HK-2 (cell line): ENCODE measurements around the gene NR4A3.

ENCODE experiments used
- DNase-seq: peaks from one replicate; pipeline ENCODE4 v3.0.0-alpha.2; 2018; ENCODE audit not compliant: unreplicated experiment

The NR4A3 gene

DNA sequence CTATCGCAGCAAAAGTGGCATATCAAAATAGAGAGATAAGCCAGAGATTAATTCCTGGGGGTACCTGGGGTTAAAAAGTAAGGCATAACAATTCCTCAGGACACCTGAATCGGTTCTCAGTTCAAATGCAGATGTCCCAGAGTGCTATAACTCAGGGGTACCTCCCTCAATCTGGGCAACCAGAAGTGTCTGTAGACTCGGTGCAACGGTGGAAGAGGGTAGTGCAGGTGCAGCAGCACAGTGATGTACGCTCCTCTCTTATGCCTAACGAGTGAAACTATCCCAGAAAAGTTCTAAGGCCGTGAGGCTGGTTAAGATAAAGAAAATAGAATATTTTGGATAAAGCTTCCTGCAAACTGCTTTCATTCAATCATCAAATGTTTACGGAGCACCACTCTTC lies 7.9 kb upstream of the NR4A3 start:
- no peak for DNase-seq

DNA sequence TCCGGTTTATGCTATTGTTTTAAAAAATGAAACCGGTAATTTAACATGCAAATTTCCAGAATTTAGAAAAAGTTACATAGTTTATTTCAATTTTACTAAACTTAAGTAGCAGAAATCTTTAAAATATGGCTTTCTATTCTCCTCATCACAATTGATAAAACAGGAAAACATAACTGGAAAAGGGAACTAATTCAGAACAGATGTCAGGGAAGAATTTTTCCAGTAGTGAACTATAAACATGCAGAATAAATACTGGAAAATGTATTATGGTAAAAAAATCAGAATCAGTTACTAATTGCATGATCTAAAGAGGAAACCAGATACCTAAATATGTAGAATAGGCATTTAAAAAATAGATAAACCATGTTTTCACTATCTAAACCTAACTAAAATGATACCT lies 7.3 kb upstream of the NR4A3 start:
- no peak for DNase-seq

DNA sequence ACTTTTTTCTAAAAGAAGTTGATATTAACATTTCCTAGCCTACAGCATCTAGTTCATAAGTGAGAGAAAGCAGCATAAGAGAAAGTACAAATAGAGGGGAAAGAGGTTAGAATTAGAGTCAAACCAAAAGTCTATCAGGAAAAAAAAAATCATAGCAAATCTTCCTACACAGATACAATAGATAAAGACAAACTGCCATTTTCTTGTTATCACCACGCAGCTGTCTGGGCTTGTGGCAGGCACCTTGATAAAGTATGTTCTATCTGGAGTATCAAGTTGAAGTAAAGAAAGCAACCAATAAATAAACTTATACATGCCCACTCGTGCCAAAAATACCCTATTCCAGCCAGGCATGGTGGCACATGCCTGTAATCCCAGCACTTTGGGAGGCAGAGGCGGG lies 5.3 kb upstream of the NR4A3 start:
- DNase-seq, result no peak

DNA sequence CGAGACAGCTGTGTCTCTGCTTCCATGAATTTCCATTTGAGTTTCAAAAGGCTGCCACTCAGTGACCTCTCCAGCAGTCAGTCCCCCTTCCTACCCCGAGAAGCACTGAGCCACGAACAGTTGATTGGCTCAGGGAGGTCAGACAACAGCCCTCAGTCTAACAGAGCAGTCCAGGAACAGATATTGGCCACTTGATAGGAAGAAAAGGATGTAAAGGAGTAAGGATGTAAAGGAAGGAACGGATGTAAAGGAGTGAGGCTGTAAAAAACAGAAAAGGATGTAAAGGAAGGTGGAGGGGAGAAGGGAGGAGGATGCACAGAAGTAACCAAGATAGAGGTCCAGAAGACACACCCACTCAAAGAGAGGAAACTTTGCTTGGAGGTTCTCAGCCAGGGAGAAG lies 3.2 kb upstream of the NR4A3 start:
- no peak for DNase-seq

DNA sequence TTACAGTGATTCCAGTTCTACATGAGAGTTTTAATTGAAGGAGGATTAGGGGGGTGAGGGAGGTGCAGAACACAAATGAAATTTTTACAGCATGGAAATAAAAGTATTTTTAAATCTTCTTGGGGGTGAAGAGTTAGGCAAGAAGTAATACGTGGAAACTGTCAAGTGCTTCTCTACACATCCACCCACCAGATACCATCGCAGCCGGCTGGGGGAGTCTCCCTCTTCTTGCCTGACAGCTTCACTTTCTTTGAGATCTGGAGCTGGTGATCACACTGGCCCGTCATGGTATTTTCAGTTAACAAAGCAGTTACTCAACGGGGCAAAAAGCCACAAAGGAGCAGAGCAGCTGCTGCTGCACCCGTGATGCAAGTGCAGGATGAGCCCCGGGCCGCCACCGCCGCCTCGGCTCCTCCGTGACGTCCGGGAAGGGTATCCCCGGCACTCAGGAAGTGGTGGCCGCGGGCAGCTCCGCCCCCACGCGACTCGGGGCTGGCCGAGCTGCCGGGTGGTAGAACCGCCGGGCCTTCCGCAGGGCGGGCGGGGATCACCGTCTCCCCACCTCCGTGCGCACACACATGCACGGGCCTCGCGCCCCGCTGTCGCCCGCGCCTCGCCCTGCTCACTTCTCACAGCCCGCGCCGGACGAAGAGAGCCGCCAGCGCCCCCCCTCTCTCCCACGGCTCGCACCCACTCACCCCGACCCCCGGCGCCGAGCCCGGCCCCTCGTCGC lies 2.4 kb upstream of the NR4A3 start:
- DNase-seq, result peak; percentile 85

DNA sequence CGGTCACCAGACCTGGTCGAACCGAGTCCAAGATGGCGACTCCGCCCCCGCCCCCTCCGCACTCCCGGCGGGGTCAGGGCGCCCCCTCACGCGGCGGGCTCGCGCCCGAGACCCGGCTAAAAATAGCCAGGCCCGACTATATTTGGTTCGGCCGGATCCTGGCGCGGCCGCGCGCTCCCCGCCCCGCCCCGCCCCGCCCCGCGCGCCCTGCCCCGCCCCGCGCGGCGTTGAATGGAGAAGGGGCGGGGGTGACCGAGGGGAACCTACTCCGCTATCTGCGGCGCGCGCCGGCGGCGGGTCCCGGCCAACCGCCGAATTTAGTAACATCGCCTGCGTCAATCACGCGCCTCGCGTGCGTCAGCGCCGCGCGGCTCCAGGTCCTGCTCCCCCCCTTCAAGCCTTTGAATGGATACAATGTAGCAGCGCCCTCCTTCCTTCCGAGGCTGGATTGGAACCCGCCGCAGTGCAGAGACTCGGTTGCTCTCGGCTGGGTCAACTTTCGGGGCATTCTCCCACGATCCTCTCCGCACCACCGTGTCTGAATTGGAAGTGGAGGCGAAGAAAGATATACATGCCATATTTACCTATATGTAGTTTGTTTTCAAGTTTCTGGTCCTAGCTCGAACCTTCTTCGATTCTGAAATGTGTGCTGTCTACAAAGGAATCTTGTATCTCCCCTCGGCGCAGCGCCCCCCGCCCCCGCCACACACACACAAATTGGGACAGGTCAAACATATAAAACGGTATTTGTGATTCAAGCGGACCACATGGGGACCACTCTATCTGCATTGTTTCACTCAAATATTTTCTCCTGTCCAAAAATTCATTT lies 1.6 kb upstream of the NR4A3 start:
- peak; percentile 90 for DNase-seq

DNA sequence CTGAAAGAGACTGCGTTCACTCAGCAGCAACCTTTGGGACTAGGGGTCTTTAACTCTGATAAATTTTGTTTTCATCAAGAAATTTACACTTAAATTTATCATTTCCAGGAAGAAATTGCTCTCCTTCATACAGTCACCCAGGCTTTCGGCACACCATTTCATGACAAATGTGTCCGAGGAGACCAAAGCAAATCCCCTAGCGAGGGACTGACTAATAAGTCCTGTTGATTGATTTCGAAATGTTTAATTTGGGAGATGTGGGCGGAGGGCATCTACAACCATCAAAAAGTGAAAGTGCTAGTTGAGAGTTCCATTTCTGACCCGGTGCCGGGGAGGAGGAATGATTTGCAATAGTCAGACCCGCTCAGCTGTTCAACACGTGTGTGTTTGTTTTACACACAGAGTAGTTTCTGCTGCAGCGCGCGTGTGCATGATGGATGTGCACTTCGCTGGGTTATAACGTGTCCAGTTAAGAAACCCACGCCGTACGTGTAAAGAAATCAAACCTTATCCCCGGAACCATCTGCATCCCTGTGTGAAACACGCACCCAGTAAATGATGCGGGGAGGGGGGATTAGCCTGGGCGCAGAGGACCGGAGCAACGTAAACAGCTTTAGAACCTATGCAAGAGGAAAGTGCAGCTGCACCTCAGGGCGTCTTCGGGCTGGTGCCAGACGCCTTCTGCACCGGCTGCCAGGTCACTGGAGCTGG lies 845 bp upstream of the NR4A3 start:
- DNase-seq, result no peak

DNA sequence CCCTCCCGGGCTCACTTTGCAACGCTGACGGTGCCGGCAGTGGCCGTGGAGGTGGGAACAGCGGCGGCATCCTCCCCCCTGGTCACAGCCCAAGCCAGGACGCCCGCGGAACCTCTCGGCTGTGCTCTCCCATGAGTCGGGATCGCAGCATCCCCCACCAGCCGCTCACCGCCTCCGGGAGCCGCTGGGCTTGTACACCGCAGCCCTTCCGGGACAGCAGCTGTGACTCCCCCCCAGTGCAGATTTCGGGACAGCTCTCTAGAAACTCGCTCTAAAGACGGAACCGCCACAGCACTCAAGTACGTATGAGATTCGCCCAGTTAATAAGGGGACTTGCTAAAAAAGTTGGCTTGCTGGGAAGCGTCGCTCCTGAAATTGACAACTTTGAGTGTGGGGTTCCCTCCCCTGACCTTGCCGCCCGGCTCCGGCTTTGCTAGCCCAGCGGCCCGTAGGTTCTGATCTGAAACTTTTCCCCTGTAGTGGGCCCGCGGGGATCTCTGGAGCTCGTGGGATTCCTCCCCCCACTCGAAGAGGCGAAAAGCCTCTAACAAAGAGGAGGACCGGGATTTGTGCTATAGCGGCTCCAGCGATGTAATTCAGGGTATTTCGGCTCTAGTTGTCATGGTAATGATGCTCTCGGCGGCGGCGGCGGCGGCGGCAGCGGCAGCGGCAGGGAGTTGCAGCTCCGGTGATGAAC lies 572 bp downstream of the NR4A3 start:
- peak; percentile 47 for DNase-seq

DNA sequence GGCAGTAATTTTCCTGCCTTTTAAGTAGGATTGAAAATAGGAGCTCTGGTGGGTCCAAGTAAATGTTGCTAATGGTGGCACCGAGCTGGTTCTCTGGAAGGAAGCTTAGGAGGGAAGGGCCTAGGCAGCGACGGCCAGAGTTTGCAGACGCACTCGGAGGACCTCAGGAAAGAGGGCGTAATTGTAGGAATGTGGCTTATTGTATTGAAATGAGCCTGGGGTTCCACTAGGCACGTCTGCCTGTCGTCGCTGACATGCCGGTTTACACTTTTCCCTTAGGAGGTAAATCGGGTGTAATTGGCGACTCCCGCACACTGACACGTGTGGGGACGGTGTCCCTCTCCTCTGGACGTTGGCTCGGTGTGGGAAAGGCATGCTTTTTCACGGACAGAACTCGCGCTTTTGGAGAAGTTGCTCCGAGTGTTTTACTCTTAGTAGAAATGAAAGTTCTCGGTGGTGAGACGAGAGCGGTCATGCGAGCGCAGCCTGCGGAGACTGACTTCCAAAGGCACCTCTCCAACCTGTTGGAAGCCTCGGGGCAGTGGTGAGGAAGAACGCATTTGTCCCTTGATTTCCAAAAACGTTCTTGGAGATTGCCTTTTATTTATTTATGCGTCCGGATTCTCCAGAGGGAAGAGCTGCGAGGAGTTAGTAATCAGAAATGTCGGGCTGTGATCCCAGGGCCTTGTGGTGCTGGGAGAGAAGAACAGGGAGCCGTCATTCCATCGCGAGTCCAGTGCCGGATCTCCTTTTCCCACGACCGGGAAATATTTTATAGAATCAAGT lies 1.3 kb downstream of the NR4A3 start:
- DNase-seq, result peak; percentile 26

DNA sequence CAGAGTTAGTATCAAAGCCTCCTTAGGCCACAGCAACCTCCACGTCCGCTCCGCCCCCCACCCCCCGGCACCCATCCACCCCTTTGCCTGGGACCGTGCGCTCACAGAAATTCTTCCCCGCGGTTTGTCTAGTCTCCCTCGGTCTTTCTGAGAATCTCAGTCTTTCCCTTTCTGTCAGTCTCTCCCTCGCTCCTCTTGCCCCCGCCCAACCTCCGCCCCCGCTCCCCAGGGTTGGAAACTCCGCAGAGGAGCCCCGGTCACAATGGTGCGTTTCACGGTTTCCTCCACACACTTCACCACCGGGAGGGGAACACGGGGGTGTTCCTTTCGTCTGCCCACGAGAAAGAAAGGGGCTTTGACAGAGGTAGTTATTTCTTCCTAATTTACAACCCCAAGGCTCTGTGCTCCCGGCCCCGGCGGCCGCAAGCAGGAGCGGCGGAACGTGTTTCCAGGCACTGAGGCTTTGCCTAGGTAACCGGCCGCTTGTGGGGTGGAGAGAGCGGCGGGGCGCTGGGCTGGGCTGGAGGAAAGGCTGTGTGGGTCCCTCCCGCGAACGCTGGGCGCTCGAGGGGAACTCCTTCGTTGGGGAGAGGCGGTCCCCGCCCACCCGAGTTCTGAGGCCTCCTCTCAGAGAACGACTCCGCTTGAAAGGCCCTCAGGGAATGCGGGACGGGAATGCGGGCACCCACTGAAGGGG lies 2.1 kb downstream of the NR4A3 start:
- DNase-seq, result peak; percentile 33

DNA sequence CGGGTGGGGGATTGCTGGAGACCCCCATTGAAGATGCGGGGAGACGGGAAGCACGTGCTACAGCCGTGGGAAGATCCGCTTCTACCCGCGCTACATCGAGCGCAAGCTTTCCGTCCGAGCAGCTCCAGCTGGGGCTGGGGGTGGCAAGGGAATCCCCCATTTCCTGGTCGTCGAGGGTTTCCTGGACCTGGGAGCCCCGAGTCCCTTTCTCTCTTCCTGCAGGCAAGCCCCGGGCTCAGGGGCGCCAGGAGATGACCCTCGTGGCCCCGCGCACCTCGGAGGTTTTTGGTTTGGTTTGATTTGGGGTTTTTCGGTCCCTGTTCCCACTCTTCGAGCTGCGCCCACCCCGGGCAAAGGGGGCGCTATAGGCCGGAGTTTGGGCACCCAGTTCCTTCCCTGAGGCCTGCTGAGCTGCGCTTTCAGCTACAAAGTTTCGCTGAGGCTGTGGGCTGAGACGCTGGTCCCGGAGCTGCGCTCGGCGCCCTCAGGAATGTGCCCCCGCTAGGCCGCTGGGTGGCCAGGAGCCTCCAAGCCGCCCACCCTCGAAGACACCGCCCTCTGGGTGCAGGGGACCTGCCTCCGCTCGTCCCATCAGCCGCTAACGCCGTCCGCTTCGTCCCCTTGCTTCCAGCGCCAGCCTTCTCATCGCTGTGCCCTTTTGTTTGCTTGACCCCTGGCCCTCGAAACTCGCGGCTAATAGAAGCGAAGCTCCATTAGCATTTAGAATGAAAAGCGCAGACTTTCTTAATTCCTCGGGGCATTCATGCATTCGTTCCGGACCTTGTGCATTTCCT lies 2.9 kb downstream of the NR4A3 start:
- DNase-seq, result peak; percentile 27

DNA sequence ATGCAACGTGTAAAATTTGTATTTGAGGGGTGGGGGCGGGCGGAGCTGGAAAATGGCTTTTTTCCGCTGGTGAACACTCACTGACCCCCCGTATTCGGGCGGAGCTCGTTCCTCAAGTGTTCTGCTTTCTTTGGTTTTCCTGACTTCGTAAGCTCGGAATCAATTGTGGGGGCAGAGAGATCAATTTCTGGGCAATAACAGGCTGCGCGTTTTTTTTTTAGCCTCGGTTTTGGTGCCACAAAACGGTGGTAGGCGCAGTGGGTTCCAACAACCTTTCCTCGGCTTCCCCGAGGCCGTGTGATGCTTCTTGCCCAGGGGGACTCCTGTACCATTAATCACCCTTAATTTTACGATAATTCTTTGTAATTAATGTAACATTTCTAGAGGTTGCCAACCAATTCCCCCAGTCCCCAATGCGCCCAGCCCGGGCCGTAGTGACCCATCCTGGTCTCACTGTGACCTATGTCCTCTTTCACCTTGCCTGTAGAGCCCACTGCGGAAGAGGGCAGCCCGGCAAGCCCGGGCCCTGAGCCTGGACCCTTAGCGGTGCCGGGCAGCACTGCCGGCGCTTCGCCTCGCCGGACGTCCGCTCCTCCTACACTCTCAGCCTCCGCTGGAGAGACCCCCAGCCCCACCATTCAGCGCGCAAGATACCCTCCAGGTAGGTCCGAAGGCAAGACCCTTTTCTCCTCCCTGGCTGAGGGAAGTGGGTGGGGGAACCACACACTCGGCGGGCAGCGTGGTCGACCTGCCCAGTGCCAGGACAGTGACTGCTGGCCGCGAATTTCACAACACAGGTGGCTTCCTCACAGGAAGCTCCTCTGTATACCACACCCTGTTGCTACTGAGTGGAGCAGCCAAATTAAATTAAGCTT lies 3.7 kb downstream of the NR4A3 start:
- DNase-seq, result no peak

DNA sequence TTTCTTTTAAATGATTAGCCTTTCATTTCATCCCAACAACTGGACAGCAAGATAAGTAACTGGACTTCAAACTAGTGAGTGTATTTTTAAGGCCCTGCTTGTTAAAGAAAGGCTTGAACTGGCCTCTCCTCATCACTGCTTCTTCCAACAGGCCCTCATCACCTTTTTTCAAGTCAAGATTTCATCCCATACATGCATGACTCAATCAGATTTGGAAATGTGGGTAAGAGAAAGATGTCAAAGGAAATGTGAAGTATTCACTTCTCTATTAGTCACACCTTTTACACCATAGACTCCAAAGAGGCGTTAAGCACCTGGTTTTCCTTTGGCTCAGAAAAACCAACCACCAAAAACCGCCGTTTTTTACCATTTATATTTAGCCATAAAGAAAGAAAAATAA lies 4.9 kb downstream of the NR4A3 start:
- no peak for DNase-seq

DNA sequence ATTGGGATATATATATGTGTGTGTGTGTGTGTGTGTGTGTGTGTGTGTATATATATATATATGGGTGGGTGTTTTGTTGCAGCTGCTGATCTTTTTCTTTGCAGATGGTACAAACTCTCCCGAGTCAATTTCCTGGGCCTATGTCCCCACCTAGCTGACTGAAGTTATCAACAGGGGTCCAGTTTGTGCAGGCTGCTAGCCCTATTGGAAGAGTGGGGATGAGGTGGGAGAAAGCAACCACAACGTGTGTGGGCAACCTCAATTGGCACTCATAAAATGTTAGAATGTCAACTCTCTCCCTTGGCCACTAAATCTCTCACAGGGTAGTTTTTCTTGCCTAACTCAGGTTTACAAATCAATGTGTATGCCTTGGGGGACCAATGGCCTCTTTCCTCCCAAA lies 5.6 kb downstream of the NR4A3 start:
- DNase-seq, result no peak

DNA sequence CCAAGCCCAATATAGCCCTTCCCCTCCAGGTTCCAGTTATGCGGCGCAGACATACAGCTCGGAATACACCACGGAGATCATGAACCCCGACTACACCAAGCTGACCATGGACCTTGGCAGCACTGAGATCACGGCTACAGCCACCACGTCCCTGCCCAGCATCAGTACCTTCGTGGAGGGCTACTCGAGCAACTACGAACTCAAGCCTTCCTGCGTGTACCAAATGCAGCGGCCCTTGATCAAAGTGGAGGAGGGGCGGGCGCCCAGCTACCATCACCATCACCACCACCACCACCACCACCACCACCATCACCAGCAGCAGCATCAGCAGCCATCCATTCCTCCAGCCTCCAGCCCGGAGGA lies 6.3 kb downstream of the NR4A3 start:
- no peak for DNase-seq

DNA sequence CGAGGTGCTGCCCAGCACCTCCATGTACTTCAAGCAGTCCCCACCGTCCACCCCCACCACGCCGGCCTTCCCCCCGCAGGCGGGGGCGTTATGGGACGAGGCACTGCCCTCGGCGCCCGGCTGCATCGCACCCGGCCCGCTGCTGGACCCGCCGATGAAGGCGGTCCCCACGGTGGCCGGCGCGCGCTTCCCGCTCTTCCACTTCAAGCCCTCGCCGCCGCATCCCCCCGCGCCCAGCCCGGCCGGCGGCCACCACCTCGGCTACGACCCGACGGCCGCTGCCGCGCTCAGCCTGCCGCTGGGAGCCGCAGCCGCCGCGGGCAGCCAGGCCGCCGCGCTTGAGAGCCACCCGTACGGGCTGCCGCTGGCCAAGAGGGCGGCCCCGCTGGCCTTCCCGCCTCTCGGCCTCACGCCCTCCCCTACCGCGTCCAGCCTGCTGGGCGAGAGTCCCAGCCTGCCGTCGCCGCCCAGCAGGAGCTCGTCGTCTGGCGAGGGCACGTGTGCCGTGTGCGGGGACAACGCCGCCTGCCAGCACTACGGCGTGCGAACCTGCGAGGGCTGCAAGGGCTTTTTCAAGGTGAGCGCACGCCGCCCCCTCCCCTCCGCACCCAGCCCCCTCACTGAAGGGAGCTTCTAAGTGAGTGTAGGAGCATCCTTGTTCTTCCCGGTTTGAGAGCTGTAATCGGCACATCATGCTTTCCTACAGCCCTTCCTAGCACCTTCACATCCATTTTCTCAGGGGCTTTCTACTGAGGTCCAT lies 6.9 kb downstream of the NR4A3 start:
- no peak for DNase-seq

DNA sequence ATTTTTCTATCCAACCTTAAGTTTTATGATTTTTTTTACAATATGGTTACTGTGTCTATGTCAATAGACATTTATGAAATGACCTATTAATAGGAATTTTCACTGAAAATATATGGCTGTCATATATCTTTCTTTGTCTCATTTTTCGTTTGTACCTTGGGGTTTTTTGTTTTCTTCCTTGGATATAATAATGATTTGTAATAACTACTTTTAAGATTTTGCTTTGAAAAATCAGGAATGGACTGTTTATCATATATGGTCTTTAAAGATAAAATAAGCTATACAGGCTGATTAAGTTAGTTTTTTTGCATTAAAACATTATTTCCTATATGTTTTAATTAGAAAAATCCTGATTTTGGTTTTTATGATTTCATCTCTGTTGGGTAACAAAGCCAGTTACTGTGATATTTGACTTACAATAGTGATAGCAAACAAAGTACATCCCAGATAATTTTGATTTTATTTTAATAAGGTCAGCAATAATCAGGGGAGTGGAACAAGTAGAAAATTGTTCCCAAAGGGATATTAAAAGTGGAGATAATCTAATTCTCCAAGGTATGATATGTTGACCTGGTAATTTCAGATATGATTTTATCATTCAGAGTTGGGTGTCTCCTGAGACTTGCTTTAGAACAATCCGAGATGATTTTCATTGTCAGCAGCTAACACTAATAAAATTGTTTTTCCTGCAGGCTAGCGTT lies 10.3 kb downstream of the NR4A3 start:
- DNase-seq, result no peak

DNA sequence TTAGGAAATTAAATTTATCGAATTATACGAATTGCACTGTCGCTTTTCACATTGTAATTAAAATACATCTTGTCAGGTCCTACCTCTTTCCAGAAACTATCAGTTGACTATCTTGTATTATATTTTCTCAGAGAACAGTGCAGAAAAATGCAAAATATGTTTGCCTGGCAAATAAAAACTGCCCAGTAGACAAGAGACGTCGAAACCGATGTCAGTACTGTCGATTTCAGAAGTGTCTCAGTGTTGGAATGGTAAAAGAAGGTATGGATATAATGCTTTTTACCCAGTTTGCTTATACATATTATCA lies 10.8 kb downstream of the NR4A3 start:
- DNase-seq, result no peak
